Karpas-422 (cell line): ENCODE results near the gene MAMDC2. TPM values are rescaled to one million over a fixed set of nuclear protein-coding genes. Genes with fewer than 3 reads are reported as not detected.

Source experiments
- DNase-seq: peaks from one replicate; pipeline ENCODE4 v3.0.0-alpha.2; 2015
- H2AFZ ChIP-seq: fragments of 200-600 bp; sonication (generic); 2 replicates; pipeline ENCODE4 v1.6.1; 2014; ENCODE audit warnings: antibody characterized with exemption, low read length, mixed read lengths
- H3K27ac ChIP-seq: fragments of 200-600 bp; sonication (generic); 2 replicates; pipeline ENCODE4 v1.5.1; 2014; ENCODE audit warnings: mild to moderate bottlenecking, low read length, moderate library complexity
- H3K27me3 ChIP-seq: fragments of 200-600 bp; sonication (generic); 2 replicates; pipeline ENCODE4 v1.6.1; 2014; ENCODE audit warnings: low read length, mixed read lengths
- H3K36me3 ChIP-seq: fragments of 200-600 bp; sonication (generic); 2 replicates; pipeline ENCODE4 v1.6.1; 2014; ENCODE audit warnings: low read length, mixed read lengths; ENCODE audit not compliant: insufficient read depth
- H3K4me1 ChIP-seq: fragments of 200-600 bp; sonication (generic); 2 replicates; pipeline ENCODE4 v1.6.1; 2014; ENCODE audit warnings: mild to moderate bottlenecking, low read length, mixed read lengths
- H3K4me2 ChIP-seq: fragments of 200-600 bp; sonication (generic); 2 replicates; pipeline ENCODE4 v1.6.1; 2014; ENCODE audit warnings: low read length, low read depth, mild to moderate bottlenecking; ENCODE audit not compliant: poor library complexity, severe bottlenecking
- H3K4me3 ChIP-seq: fragments of 200-600 bp; sonication (generic); 2 replicates; pipeline ENCODE4 v1.5.1; 2014; ENCODE audit warnings: mild to moderate bottlenecking, antibody characterized with exemption, low read length, mixed read lengths
- H3K79me2 ChIP-seq: fragments of 200-600 bp; sonication (generic); 2 replicates; pipeline ENCODE4 v1.6.1; 2014; ENCODE audit warnings: mild to moderate bottlenecking, low read length, mixed read lengths
- H3K9ac ChIP-seq: fragments of 200-600 bp; sonication (generic); 2 replicates; pipeline ENCODE4 v1.6.0; 2014; ENCODE audit warnings: low read length
- H3K9me2 ChIP-seq: fragments of 200-600 bp; sonication (generic), shearing (Covaris generic); replicated peaks from 2 replicates; pipeline ENCODE4 v1.6.0; 2014; ENCODE audit warnings: mild to moderate bottlenecking, low read length, moderate library complexity; ENCODE audit not compliant: insufficient read depth
- H3K9me3 ChIP-seq: fragments of 300-700, 200-600 bp; sonication (generic); 2 replicates; pipeline ENCODE4 v1.6.1; 2014; ENCODE audit warnings: low read length, mixed read lengths
- H4K20me1 ChIP-seq: fragments of 200-600 bp; sonication (generic); 2 replicates; pipeline ENCODE4 v1.6.1; 2014; ENCODE audit warnings: mild to moderate bottlenecking, antibody characterized with exemption, low read length, low read depth; ENCODE audit not compliant: insufficient read depth
- total RNA-seq: library from RNA; depleted of rRNA; stranded (reverse); fragments of >200 nt; shearing (Covaris generic); gene quantifications from 2 replicates; pipeline ENCODE4 v1.2.3, GENCODE V29; 2014; ENCODE audit warnings: low replicate concordance

Gene MAMDC2
- total RNA-seq, 1 experiment from 2014 or later = not detected

GRCh38 chr9:70143394-70144130 lies 99.9 kb downstream of the MAMDC2 start:
- Histone ChIP-seq H3K9me2 (no peaks in the 10 kb centered on the region), H3K4me3 (no peak overlapping the region), H3K36me3 (no peaks in the 10 kb centered on the region), H3K4me1 (no peaks in the 10 kb centered on the region), H3K79me2 (no peaks in the 10 kb centered on the region), H3K27ac (no peak overlapping the region), H3K27me3 (no peaks in the 10 kb centered on the region), H3K4me2 (no peak overlapping the region), H3K9me3 (no peaks in the 10 kb centered on the region), H2AFZ (no peak overlapping the region), H4K20me1 (no peaks in the 10 kb centered on the region), H3K9ac (no peak overlapping the region)
- DNase-seq = no peak

- DNase-seq = no peak
- Histone ChIP-seq H3K79me2 (no peaks in the 10 kb centered on the region), H3K9me3 (no peaks in the 10 kb centered on the region), H3K27ac (no peak overlapping the region), H3K4me2 (no peak overlapping the region), H3K27me3 (no peaks in the 10 kb centered on the region), H3K9ac (no peak overlapping the region), H3K4me1 (no peaks in the 10 kb centered on the region), H3K9me2 (no peaks in the 10 kb centered on the region), H4K20me1 (no peaks in the 10 kb centered on the region), H3K36me3 (no peaks in the 10 kb centered on the region), H2AFZ (no peak overlapping the region), H3K4me3 (no peak overlapping the region)
Observed at GRCh38 chr9:70144131-70144503, 100.5 kb downstream of the MAMDC2 start.

- Histone ChIP-seq H3K9me2 (no peaks in the 10 kb centered on the region), H4K20me1 (no peaks in the 10 kb centered on the region), H3K4me3 (no peak overlapping the region), H2AFZ (no peak overlapping the region), H3K36me3 (no peaks in the 10 kb centered on the region), H3K27ac (no peak overlapping the region), H3K4me2 (no peak overlapping the region), H3K9me3 (no peaks in the 10 kb centered on the region), H3K9ac (no peak overlapping the region), H3K4me1 (no peaks in the 10 kb centered on the region), H3K79me2 (no peaks in the 10 kb centered on the region), H3K27me3 (no peaks in the 10 kb centered on the region)
- no peak for DNase-seq
Observed at GRCh38 chr9:70145981-70146380, 102.3 kb downstream of the MAMDC2 start.

- H3K36me3 ChIP-seq = no peaks in the 10 kb centered on the region
- no peak overlapping the region for H2AFZ ChIP-seq
- no peak overlapping the region for H3K4me2 ChIP-seq
- no peaks in the 10 kb centered on the region for H3K9me2 ChIP-seq
- H3K27ac ChIP-seq = no peak overlapping the region
- H4K20me1 ChIP-seq = no peaks in the 10 kb centered on the region
- no peaks in the 10 kb centered on the region for H3K79me2 ChIP-seq
- DNase-seq = no peak
- no peaks in the 10 kb centered on the region for H3K4me1 ChIP-seq
- no peaks in the 10 kb centered on the region for H3K27me3 ChIP-seq
- H3K9ac ChIP-seq = no peak overlapping the region
- H3K4me3 ChIP-seq = no peak overlapping the region
- H3K9me3 ChIP-seq = no peaks in the 10 kb centered on the region
Observed at GRCh38 chr9:70147196-70147595, 103.5 kb downstream of the MAMDC2 start.

GRCh38 chr9:70147651-70148050 lies 104.0 kb downstream of the MAMDC2 start:
- no peak overlapping the region for H3K27ac ChIP-seq
- H3K4me2 ChIP-seq = no peak overlapping the region

GRCh38 chr9:70152350-70152749 lies 108.7 kb downstream of the MAMDC2 start:
- H2AFZ ChIP-seq = no peak overlapping the region
- no peaks in the 10 kb centered on the region for H3K9me2 ChIP-seq
- H3K9ac ChIP-seq = no peak overlapping the region
- no peak for DNase-seq
- no peak overlapping the region for H3K4me3 ChIP-seq
- H3K27me3 ChIP-seq = no peaks in the 10 kb centered on the region
- no peaks in the 10 kb centered on the region for H3K4me1 ChIP-seq
- no peak overlapping the region for H3K27ac ChIP-seq
- no peak overlapping the region for H3K4me2 ChIP-seq
- H3K36me3 ChIP-seq = no peaks in the 10 kb centered on the region
- no peaks in the 10 kb centered on the region for H3K79me2 ChIP-seq
- no peaks in the 10 kb centered on the region for H3K9me3 ChIP-seq
- no peaks in the 10 kb centered on the region for H4K20me1 ChIP-seq

More at GRCh38 chr9:70147651-70148050, 104.0 kb downstream of the MAMDC2 start:
- no peaks in the 10 kb centered on the region for H3K9me3 ChIP-seq
- no peaks in the 10 kb centered on the region for H3K36me3 ChIP-seq
- no peak overlapping the region for H3K4me3 ChIP-seq
- H2AFZ ChIP-seq = no peak overlapping the region
- H3K9ac ChIP-seq = no peak overlapping the region
- no peak for DNase-seq
- H4K20me1 ChIP-seq = no peaks in the 10 kb centered on the region
- H3K79me2 ChIP-seq = no peaks in the 10 kb centered on the region
- H3K27me3 ChIP-seq = no peaks in the 10 kb centered on the region
- no peaks in the 10 kb centered on the region for H3K4me1 ChIP-seq
- no peaks in the 10 kb centered on the region for H3K9me2 ChIP-seq

GRCh38 chr9:70156729-70157128 lies 113.1 kb downstream of the MAMDC2 start:
- Histone ChIP-seq H3K4me3 (no peak overlapping the region), H3K4me2 (no peak overlapping the region), H3K79me2 (no peaks in the 10 kb centered on the region), H3K27ac (no peak overlapping the region), H4K20me1 (no peaks in the 10 kb centered on the region), H3K27me3 (no peaks in the 10 kb centered on the region), H3K9me3 (no peaks in the 10 kb centered on the region), H3K9me2 (no peaks in the 10 kb centered on the region), H2AFZ (no peak overlapping the region), H3K9ac (no peak overlapping the region), H3K4me1 (no peaks in the 10 kb centered on the region), H3K36me3 (no peaks in the 10 kb centered on the region)
- no peak for DNase-seq

- DNase-seq = no peak
- Histone ChIP-seq H3K4me2 (no peak overlapping the region), H3K27me3 (no peaks in the 10 kb centered on the region), H2AFZ (no peak overlapping the region), H3K79me2 (no peaks in the 10 kb centered on the region), H3K36me3 (no peaks in the 10 kb centered on the region), H3K4me3 (no peak overlapping the region), H3K4me1 (no peaks in the 10 kb centered on the region), H4K20me1 (no peaks in the 10 kb centered on the region), H3K27ac (no peak overlapping the region), H3K9me2 (no peaks in the 10 kb centered on the region), H3K9ac (no peak overlapping the region), H3K9me3 (no peaks in the 10 kb centered on the region)
Observed at GRCh38 chr9:70159630-70160029, 116.0 kb downstream of the MAMDC2 start.
